Amniotic epithelial cell (primary cell): ENCODE data around the gene HECA.
"Not testable (repeated sequence)": the region's sequence is repeated elsewhere in the genome, so short reads cannot be mapped to it uniquely, and the experiment has no call there.

Source experiments
- DNase-seq: peaks from one replicate; pipeline ENCODE4 v3.0.0-alpha.2; 2010; ENCODE audit warnings: low read depth

Gene HECA, protein sequence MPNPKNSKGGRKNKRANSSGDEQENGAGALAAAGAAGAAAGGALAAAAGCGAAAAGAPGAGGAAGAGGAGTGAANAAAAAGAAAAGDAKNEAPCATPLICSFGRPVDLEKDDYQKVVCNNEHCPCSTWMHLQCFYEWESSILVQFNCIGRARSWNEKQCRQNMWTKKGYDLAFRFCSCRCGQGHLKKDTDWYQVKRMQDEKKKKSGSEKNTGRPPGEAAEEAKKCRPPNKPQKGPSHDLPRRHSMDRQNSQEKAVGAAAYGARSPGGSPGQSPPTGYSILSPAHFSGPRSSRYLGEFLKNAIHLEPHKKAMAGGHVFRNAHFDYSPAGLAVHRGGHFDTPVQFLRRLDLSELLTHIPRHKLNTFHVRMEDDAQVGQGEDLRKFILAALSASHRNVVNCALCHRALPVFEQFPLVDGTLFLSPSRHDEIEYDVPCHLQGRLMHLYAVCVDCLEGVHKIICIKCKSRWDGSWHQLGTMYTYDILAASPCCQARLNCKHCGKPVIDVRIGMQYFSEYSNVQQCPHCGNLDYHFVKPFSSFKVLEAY

DNA sequence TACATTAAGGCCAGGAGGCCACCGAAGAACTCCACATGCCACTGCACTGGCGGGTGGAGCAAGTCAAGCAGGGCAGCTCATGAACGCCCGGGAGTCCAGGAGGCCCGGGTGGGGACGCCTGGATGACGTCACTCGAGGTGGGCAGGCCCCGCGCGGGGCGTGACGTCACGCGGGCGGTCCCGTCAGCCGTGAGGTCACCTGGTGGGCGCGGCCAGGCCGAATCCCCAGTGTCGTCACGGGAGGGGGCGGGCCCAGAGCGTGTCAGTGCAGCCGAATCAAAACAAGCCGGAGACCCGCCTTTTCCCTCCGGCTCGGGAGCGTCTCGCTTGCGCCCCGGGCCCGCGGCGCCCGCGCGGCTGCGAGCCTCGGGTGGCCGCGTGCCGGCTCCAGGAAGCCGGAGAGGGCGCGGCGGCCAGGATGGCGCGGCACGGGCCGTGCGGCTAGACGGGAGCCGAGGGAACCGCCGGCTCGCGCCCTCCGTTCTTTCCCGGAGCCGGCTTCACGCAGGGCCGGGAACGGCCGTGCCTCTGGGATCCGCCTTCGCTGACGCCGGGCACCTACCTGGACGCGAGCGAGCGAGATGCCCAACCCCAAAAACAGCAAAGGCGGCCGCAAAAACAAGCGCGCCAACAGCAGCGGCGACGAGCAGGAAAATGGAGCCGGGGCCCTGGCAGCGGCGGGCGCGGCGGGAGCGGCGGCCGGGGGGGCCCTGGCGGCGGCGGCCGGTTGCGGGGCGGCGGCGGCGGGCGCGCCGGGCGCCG, at the start of gene HECA:
TSS of gene HECA (plus strand) at position 264 of the 761 bp plus-strand sequence. CDS start at position 581, 317 bp downstream.
- peak; percentile 91 for DNase-seq

DNA sequence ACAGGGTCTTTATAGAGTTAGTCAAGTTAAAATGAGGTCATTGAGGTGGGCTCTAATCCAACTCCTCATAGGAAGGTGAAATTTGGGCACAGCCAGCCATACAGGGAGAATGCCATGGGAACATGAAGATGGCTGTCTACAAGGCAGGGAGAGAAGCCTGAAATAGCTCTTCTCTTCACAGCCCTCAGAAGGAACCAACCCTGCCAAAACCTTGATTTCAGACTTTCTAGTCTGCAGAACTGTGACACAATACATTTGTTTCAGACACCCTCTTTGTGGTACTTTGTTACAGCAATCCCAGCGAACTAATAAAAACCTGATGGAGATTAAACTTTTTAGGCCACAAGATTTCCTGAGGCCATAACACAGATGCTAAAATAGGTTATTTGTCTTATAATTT, 43.1 kb upstream of the HECA start:
- DNase-seq = no peak

DNA sequence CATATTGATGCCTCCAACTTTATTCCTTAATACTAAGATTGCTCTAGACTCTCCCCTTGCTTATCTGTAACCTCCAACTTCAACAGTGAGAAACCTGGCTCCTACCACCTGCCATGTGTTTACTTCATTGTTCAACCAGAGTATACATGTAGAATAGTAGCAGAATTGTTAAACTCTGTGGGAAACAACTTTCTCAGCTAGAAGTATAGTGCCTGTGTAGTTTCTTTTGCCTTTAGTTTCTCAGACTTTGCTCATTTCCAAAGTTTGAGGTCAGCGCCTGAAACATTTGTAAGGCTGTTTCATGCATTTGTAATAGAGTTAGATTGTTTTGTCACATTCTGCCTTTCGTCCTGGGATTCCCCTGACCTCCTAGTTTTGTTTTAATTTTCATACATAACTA, 34.9 kb upstream of the HECA start:
- no peak for DNase-seq

DNA sequence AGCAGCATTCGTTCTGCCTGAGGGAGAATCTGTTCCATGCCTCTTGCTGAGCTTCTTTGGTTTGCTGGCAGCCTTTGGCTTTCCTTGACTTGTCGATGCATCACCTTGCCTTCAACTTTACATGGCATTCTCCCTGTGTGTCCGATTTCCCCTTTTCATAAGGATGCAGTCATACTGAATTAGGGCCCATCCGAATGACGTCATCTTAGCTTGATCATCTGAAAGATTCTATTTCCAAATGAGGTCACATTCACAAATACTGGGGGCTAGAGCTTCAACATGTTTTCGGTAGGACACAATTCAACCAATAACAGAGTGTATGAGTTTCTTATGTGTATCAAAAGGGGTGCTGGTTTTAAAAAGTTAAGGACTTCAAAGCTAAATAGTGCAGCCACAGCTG, 27.8 kb upstream of the HECA start:
- no peak for DNase-seq

DNA sequence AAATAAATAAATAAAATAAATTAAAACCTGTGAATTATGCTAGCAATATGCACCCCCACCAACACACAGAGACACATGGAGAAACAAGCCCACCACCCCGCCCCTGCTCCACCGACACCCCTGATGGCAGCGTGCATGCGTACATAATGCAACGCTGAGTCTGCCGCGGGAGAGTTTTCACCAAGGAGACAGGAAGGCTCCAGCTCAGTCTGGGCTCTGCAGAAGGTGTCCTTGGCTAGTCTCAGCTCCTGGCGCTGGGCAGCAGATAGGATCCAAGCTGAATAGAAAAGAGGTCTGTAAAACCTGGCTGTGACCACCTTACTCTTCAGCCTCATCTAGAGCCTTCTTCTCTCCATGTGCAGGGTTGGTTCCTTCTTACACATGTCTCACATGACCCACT, 26.5 kb upstream of the HECA start:
- DNase-seq = no peak

DNA sequence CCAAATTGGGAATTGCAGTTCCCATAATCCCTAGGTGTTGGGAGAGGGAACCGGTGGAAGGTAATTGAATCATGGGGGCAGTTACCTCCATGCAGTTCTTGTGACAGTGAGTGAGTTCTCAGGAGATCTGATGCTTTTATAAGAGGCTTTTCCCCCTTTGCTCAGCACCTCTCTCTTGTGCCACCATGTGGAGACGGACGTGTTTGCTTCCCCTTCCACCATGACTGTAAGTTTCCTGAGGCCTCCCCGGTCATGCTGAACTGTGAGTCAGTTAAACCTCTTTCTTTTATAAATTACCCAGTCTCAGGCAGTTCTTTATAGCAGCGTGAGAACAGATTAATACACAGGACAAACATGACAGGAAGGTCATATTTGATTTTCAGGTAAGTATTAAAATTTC, 25.3 kb upstream of the HECA start:
- DNase-seq = peak; percentile 46

DNA sequence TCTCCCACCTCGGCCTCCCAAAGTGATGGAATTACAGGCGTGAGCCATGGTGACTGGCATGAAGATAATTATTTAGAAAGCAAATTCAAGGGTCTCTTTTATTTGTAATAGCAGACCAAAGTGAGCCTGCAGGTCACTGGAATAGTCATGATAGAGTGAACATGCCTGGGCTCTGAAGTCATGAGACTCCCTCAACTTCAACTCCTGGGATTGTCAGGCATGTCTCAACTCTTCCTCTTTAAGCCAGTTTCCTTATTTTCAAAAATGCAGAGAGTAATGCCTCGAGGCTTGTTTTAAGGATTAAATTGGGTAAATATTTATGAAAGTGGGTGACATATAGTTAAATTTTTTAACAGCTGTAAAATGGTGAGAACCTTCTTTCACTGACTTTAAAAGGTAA, 22.7 kb upstream of the HECA start:
- no peak for DNase-seq

DNA sequence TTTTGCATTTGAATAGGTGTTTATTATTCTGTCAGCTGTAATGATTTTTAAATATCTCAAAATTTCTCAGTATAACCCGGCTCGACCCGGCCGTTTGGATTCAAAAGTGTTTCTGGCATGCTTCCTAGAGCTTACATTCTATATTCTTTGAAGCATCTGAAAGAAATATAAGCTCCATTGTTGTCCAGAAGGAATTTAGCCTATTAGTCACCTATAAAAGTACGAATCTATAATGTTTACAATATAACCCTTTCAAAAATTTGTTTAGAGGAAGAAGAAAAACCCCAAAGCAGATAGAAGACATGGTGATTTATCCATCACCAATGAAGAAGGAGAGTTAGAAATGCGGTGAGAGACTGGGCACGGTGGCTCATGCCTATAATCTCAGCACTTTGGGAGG, 22.3 kb upstream of the HECA start:
- no peak for DNase-seq

DNA sequence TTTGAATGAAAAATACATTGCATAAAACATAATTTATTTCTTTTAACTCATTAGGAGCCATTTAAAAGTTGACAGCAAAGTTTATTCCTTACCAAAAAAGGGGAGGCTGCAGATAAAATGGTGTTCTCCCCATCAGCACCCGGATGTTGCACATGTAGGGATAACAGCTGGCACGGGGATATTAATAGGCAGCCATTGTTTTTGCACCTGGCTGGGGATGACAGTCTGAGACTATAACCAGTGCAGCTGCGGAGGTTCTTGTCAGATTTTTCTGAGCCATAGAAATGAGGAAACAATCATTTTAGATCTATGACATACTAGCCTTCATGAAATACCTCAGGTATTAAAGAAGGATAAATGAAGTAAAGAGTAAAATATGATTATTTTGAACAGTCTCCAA, 20.1 kb upstream of the HECA start:
- no peak for DNase-seq

DNA sequence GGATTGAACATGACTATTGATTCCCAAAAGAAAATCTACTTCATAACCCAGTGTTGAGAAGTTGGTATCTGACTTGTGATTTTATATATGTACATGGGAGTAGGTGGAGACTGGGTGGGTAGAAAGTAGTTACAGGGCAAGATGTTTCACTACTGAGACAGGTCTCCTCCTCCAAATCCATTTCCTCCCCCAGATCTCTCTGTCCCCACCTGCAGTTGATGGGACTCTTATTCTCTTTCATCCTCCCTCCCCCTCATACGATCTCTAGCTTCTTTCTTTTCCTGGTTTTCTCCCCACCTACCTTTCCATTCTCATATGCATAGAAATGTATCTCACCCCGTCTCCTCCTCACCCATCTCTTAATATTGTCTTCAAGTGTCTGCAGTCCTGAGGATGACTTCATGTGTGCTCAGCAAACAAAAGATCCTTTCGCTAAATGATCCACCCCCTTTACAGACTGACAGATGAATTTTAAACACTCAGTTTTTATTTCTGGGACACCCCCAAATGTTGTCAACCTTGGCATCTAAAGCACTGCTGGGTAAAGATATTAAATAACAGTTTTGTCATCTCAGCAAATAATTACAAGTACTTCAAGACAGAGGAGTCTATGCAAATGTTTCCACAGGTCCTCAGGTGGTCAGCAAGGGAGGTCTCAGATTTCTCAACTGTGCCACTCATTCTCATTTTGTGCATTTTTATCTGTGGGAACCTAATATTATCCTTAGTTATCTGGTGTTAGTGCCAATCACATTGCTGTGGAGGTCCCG, 18.7 kb upstream of the HECA start:
- DNase-seq = no peak

DNA sequence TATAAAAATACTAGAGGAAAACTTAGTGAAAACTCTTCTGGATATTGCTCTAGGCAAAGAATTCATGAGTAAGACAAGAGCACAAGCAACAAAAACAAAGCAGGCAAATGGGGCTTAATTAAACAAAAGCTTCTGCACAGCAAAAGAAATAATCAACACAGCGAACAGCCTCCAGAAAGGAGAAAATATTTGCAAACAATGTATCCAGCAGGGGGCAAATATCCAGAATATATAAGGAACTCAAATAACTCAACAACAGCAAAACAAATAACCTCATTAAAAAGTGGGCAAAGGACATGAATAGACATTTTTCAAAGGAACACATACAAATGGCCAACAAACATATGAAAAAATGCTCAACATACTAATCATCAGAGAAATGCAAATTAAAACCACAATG, 17.1 kb upstream of the HECA start:
- no peak for DNase-seq

DNA sequence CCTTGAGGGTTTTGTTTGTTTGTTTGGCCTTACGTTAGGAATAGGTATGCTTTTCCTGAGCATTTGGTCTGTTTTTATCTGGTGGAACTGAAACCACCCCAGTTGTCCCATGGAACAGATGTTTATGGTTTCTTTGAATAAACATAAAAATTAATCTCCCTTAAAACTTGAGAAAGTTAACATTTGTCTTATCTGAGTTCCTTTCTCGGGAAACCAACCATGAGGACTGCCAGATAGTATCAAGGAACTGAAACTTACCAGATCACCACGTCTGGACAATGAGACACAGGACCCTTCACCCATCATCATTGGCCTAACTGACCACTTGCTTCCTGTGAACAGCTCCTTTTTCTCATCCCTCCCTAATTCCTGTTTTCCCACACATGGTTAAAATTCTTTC, 15.3 kb upstream of the HECA start:
- DNase-seq = no peak

DNA sequence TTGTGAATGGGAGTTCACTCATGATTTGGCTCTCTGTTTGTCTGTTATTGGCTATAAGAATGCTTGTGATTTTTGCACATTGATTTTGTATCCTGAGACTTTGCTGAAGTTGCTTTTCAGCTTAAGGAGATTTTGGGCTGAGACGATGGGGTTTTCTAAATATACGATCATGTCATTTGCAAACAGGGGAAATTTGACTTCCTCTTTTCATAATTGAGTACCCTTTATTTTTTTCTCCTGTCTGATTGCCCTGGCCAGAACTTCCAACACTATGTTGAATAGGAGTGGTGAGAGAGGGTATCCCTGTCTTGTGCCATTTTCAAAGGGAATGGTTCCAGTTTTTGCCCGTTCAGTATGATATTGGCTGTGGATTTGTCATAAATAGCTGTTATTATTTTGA, 12.1 kb upstream of the HECA start:
- DNase-seq = not testable (repeated sequence)

DNA sequence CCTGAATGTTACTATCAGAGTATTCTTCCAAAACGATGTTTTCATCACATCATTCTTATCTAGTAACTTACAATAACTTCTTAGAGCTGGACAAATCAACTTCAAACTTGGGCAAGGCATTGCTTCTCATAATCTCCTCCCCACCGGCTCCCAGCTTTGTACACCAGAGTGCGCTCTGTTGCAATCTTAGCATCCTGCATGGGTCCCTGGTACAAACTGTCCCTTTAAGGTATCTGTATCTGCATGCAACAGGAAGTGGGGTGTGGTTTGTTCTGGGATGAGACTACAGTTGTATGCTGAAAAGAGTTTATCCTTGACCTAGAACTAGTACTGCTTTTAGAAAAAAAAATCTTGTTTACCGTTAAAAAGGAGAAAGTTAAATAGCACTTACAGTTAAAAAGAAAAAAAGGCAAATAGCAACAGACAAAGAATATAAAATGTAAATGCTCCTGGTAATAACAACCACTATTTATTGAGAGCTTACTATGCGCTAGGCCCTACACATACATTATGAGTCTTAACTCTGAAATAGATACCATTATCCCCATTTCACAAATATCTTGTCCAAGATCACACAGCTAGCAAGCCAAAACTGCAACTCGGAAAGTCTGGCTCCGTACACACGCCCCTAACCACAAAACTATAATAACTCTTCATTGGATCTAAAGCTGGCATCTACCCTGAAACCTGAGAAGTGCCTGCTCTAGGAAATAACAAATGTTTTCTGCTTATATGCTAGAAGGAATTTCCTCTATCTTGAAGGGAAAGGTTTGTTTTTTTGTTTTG, 9.8 kb upstream of the HECA start:
- DNase-seq = peak; percentile 90

DNA sequence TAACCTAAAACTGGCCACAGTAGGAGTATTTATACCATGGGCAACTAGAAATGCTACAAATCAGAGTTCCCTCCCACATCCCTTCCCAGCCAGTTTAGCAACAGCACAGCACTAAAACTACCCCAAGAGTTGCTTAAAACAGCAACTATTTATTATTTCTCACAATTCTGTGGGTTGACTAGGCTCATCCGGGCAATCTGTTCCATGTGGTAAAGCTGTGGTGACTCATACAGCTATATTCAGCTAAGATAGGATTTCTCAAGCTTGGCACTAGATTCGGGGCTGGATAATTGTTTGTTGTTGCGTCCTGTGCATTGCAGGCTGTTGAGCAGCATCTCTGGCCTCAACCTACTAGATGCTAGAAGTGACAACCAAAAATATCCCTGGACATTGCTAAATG, 8.6 kb upstream of the HECA start:
- DNase-seq = peak; percentile 98

DNA sequence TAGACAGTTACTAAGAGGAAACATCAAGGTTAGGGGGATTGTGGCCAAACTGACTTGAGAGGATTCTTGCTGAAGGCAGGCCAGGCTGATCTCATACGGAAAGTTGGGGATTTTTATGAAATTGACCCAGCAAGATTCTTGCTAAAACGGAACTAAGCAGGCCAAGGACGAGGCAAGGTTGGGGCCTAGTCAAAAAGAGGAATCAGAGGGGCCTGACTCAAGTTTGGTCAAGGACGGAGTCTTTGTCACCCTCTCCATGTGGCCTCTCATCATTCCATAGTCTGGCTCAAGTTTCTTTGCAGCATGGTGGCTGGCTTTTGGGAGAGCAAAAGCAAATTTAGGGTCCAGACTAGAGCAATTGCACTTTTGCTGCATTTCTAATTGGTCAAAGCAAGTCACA, 7.9 kb upstream of the HECA start:
- DNase-seq = no peak

DNA sequence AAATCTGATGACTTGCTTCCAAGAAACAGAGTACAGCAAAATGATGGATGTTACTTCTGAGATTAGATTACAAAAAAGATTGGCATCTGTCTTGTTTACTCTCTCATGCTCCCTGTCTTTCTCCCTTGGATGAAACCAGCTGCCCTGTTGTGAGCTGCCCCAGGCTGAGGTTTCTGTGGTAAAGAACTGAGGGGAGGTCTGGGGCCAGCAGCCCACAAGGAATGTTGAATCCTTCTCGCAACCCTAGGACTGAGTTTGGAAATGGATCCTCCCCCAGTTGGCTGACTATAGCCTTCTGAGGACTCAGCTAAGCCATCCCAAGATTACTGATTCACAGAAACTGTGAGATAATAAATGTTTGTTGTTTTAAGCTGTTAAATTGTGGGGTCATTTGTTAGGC, 5.6 kb upstream of the HECA start:
- peak; percentile 99 for DNase-seq

DNA sequence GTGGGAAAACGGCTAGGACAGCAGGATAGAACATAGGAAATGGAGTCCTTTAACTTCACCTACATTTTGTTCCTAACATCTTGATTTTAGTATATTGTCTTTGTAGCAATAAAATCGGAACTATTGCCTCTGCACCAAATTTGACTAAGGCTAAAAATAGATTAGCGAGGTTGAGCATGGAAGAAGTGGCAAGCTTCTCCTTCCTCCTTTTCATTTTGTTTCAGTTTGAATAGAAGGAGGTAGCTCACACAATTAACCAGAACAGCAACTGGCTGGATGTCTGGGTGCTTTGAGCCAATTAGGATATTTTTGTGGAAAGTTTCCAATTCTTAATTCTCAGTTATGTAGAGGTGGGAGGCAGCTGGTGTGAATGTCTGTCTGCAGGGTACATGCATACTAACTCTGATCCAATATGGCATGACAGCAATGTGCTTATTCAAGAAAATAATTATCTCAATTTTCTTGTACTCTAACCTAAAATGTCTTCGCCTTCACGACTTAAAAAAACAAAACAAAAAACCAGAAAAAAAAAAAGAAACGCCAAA, 3.1 kb upstream of the HECA start:
- no peak for DNase-seq

DNA sequence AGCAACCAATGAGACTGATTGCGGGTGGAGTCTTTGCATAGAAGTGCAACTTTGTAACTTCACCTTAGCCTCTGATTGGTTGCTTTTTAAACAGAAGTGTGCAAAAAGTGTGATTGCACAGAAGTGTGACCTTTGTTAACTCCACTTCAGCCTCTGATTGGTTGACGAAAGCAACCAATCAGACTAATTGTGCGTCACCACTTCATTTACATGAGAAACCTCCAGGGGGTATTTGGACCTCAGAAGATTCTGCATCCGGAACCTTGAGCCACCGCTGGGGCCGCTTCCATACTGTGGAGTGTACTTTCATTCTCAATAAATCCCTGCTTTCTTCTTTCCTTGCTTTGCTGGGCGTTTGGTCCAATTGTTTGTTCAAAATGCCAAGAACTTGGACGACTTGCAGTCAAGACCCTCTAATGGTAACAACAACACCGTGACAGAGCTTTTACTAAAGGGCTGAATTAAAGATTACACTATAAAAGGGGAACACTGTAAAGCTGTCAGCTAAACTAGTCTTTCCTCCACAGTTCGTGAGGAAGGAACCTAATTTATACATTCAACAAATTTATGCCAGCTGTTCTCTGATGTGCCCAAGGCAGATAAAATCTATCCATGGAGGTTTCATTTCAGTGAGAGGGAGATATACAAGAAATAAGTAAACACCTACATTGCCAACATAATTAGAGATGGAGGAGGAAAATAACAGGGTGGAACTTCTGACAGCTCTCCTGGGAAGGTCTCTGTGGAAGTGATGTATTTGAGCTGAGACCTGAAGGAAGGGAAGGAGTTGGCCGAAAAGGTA, 1.4 kb upstream of the HECA start:
- no peak for DNase-seq

DNA sequence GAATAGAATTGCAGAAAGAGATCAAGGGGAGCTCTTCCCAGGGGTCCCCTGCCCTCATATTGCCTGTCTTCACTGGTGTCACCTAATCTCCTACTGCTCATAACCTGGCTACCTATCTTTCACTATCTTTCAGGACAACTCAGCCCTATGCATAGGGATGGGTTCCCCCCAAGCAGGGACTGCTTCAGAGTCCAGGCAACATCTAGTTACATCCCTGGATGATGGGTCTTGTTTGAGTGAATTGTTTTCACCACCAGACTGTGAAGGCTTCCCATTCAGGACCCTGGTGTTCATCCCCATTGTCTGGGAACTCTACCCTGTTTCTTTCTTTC, 850 bp upstream of the HECA start:
- no peak for DNase-seq
